Transverse colon (tissue), 4 donors: Measurements from ENCODE around the gene FBXO40. TPM values are rescaled to one million over a fixed set of nuclear protein-coding genes. Genes with fewer than 3 reads are reported as not detected.

Experiments used
- DNase-seq: peaks from one replicate; pipeline ENCODE4 v3.0.0-alpha.2; 2019
- H3K27ac ChIP-seq, 4 donors: fragments of 200-600 bp; sonication (generic); 2 replicates each; pipeline ENCODE4 v1.5.1; 2016 to 2018; ENCODE audit warnings: inconsistent platforms in 4 of 4
- H3K27me3 ChIP-seq: fragments of 200-600 bp; sonication (generic); 2 replicates; pipeline ENCODE4 v1.5.1; 2017; ENCODE audit warnings: inconsistent platforms
- H3K36me3 ChIP-seq, 4 donors: fragments of 200-600 bp; sonication (generic); 2 replicates each; pipeline ENCODE4 v1.5.1; 2017 to 2019; ENCODE audit warnings: inconsistent platforms in 4 of 4
- H3K4me1 ChIP-seq, 4 donors: fragments of 200-600 bp; sonication (generic); 2 replicates each; pipeline ENCODE4 v1.5.1; 2017 to 2020; ENCODE audit warnings: inconsistent platforms in 4 of 4
- H3K4me3 ChIP-seq, 4 donors: fragments of 200-600 bp; sonication (generic); 1 replicate in 1 of 4; 2 replicates in 3 of 4; pipeline versions ENCODE4 v1.5.1 to v1.6.1; 2017 to 2019; ENCODE audit warnings: inconsistent platforms in 4 of 4
- H3K9me3 ChIP-seq, 2 donors: fragments of 200-600 bp; sonication (generic); 2 replicates each; pipeline ENCODE4 v1.5.1; 2017 to 2019; ENCODE audit warnings: inconsistent platforms in 2 of 2
- EP300 ChIP-seq: sonication (generic); formaldehyde crosslinking; IDR thresholded peaks from one replicate; pipeline ENCODE4 v1.6.1; 2017; ENCODE audit warnings: antibody characterized with exemption, low read depth
- POLR2A ChIP-seq: fragments of 450-650 bp; IDR thresholded peaks from one replicate; pipeline ENCODE4 v1.6.1; 2016; ENCODE audit warnings: antibody characterized with exemption, mild to moderate bottlenecking, moderate library complexity
- POLR2AphosphoS5 ChIP-seq, 3 donors: sonication (generic); formaldehyde crosslinking; IDR thresholded peaks; one replicate each; pipeline ENCODE4 v1.6.1; 2016; ENCODE audit warnings: antibody characterized with exemption in 3 of 3
- WGBS, 2 donors: methylation state at CpG; one replicate each; pipeline ENCODE4 v1.1.5; 2018; ENCODE audit warnings: low coverage in 1 of 2; 5-methylcytosine and 5-hydroxymethylcytosine counted together
- in situ Hi-C, 4 donors: fragments of 200-750 bp; cut with MboI; loops; one replicate each; pipeline versions ENCODE4 v1.15.0 to v1.15.1; 2017; ENCODE audit warnings: low sequenced_read_pairs in 3 of 4, low pct_ligation_motif_present in 1 of 4, low pct_unique_long_range_greater_than_20kb in 1 of 4
- intact Hi-C: fragments of 100-400 bp; cut with DNase I; formaldehyde crosslinking; loops from one replicate; pipeline ENCODE4 v1.15.1; 2023; ENCODE audit warnings: low total_unique reads
- total RNA-seq, 4 donors: library from RNA; depleted of rRNA; stranded (reverse); fragments of >200 nt; gene quantifications; one replicate each; pipeline ENCODE4 v1.1.0, GENCODE V29; 2016
- TF ChIP-seq, protein P1 (sequence below), 5 experiments: fragments of 200-600 bp in 3 of 5; fragments of 450-650 bp in 2 of 5; sonication (generic) in 3 of 5; IDR thresholded peaks; 1 replicate in 2 of 5; 2 replicates in 3 of 5; pipeline ENCODE4 v1.5.1; 2016 to 2017; ENCODE audit warnings: antibody characterized with exemption in 5 of 5, inconsistent platforms in 3 of 5, mild to moderate bottlenecking in 2 of 5, moderate library complexity in 1 of 5

The FBXO40 gene
- total RNA-seq, 4 donors from 2014 or later = not detected

DNA sequence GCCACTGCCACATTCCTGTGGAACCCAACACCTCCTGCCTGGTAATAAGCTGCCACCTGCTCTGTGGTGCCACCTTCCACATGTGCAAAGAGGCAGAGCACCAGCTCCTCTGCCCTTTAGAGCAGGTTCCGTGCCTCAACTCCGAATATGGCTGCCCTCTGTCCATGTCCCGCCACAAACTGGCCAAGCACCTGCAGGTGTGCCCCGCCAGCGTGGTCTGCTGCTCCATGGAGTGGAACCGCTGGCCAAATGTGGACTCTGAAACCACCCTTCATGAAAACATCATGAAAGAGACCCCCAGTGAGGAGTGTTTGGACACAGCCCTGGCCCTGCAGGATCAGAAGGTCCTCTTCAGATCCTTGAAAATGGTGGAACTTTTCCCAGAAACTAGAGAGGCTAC is 28.3 kb downstream of the FBXO40 start:
- in situ Hi-C loops = no loop called here
- TF ChIP-seq, protein P1, sequence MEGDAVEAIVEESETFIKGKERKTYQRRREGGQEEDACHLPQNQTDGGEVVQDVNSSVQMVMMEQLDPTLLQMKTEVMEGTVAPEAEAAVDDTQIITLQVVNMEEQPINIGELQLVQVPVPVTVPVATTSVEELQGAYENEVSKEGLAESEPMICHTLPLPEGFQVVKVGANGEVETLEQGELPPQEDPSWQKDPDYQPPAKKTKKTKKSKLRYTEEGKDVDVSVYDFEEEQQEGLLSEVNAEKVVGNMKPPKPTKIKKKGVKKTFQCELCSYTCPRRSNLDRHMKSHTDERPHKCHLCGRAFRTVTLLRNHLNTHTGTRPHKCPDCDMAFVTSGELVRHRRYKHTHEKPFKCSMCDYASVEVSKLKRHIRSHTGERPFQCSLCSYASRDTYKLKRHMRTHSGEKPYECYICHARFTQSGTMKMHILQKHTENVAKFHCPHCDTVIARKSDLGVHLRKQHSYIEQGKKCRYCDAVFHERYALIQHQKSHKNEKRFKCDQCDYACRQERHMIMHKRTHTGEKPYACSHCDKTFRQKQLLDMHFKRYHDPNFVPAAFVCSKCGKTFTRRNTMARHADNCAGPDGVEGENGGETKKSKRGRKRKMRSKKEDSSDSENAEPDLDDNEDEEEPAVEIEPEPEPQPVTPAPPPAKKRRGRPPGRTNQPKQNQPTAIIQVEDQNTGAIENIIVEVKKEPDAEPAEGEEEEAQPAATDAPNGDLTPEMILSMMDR (IDR thresholded peaks at IDR 0.05) = no peak
- no peak for TF ChIP-seq POLR2AphosphoS5 (IDR thresholded peaks at IDR 0.05)
- no peak for TF ChIP-seq EP300
- TF ChIP-seq POLR2A = no peak

DNA sequence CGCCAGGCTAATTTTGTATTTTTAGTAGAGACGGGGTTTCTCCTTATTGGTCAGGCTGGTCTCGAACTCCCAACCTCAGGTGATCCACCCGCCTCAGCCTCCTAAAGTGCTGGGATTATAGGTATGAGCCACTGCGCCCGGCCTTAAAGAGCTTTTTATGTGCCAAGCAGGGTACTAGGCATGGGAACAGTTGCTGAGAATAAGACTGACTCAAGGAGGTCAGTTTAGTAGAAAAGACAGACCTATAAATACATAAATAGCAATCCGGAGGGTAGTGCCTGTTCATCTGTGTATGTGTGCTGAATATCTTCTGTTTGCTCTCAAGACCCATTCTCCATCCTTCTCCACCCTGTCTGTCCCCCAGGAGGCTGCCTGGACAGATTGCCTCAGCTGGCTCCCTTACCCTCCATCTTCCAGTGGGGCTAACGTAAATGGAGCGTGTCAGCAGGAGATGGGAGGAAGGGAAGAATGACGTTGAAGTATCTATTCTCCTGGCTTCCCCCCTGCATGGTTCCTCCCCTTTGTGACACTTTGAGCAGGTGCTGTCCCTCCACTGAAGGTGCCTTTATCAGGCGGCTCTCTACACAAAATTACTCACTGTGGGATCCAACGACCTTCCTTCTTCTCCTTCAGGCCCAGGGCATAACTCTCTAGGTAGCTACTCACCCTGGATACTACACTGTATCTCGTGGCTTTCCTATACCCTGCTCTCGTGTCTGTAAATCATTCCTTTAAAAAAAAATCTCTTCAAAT is 31.1 kb downstream of the FBXO40 start:
- Histone ChIP-seq H3K36me3 (no peaks in the 10 kb centered on the region), H3K4me3 (no peak overlapping the region), H3K4me1 (no peaks in the 10 kb centered on the region), H3K27ac (no peak overlapping the region), H3K9me3 (no peaks in the 10 kb centered on the region), H3K27me3 (no peaks in the 10 kb centered on the region)
- TF ChIP-seq POLR2AphosphoS5 (IDR thresholded peaks at IDR 0.05) = no peak
- no peak for TF ChIP-seq EP300
- TF ChIP-seq POLR2A = no peak
- TF ChIP-seq, protein P1 (IDR thresholded peaks at IDR 0.05) = no peak
- intact Hi-C loops = no loop called here
- no peak for DNase-seq
- in situ Hi-C loops = no loop called here
- 33 to 69% methylated on average over 3 to 14 of the region's 14 CpGs for WGBS, 2 donors

More for the DNA sequence above, 28.3 kb downstream of the FBXO40 start:
- 91% methylated on average over 6 of the region's 6 CpGs; no CpG with 5 or more reads in 1 of the 2 donors for WGBS, 2 donors
- no peak overlapping the region for H3K27ac ChIP-seq
- H3K36me3 ChIP-seq = no peaks in the 10 kb centered on the region
- no peak overlapping the region for H3K4me3 ChIP-seq
- no peak for DNase-seq
- no peaks in the 10 kb centered on the region for H3K27me3 ChIP-seq
- intact Hi-C loops = no loop called here
- no peaks in the 10 kb centered on the region for H3K4me1 ChIP-seq
- no peaks in the 10 kb centered on the region for H3K9me3 ChIP-seq

DNA sequence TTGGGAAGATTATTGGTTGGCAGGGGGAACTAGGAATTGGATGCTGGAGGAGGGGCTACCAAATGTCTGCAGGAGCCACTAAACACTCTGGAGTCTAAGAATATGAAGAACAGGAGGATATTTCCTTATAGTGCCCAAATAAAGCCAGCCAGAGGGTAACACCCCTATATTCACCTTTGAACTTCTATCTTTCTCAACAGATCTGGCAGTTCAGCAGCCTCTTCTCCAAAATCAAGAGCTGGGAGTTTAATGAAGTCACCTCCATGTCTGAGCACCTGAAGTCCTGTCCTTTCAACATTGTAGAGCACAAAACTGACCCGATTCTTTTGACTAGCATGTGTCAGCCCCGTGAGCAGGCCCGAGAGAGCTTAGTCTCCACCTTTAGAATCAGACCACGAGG is 33.3 kb downstream of the FBXO40 start:
- WGBS, 2 donors = 86 to 94% methylated on average over 3 to 4 of the region's 4 CpGs
- TF ChIP-seq EP300 (no peak), POLR2AphosphoS5 (IDR thresholded peaks at IDR 0.05) (no peak), POLR2A (no peak)
- TF ChIP-seq, protein P1 (IDR thresholded peaks at IDR 0.05) = no peak
- Histone ChIP-seq H3K4me3 (no peak overlapping the region), H3K4me1 (no peaks in the 10 kb centered on the region), H3K36me3 (no peaks in the 10 kb centered on the region), H3K27me3 (no peaks in the 10 kb centered on the region), H3K27ac (no peak overlapping the region), H3K9me3 (no peaks in the 10 kb centered on the region)
- intact Hi-C loops = no loop called here
- in situ Hi-C loops = no loop called here
- DNase-seq = no peak

DNA sequence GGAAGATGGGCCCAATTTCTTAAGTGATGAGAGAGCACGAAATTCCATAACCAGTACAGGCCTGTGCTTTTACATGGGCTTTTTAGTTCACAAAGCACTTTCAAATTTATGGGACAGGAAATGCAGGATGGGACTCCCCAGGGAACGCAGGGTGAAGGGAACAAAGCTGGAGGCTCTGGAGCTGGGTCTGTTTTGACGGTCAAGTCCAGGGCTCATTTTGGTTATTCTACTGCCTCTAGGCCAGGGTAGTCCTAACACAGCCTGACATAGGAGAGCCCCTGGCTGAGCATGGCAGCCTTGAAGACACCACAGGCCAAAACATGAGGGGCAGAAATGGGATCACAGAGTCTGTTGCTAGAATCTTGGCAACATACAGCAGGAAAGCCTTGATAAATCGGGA is 34.0 kb downstream of the FBXO40 start:
- intact Hi-C loops = no loop called here
- TF ChIP-seq POLR2A = no peak
- TF ChIP-seq, protein P1 (IDR thresholded peaks at IDR 0.05) = no peak
- no peak for TF ChIP-seq EP300
- no peak for TF ChIP-seq POLR2AphosphoS5 (IDR thresholded peaks at IDR 0.05)
- no peaks in the 10 kb centered on the region for H3K36me3 ChIP-seq
- no peaks in the 10 kb centered on the region for H3K9me3 ChIP-seq
- in situ Hi-C loops = no loop called here
- no peaks in the 10 kb centered on the region for H3K27me3 ChIP-seq
- H3K4me3 ChIP-seq = no peak overlapping the region
- H3K27ac ChIP-seq = no peak overlapping the region
- WGBS, 2 donors = 84 to 86% methylated on average over 3 to 4 of the region's 4 CpGs
- no peak for DNase-seq
- H3K4me1 ChIP-seq = no peaks in the 10 kb centered on the region
